Hematopoietic multipotent progenitor cell treated with erythropoietin and hydrocortisone succinate and interleukin-3 and kit ligand, for 4 days (in vitro differentiated cells): ENCODE data around the gene APOL2.
"Not testable (repeated sequence)": the region's sequence is repeated elsewhere in the genome, so short reads cannot be mapped to it uniquely, and the experiment has no call there.

Source experiments
- DNase-seq: peaks from one replicate; pipeline ENCODE4 v3.0.0-alpha.2; 2015

The APOL2 gene

DNA sequence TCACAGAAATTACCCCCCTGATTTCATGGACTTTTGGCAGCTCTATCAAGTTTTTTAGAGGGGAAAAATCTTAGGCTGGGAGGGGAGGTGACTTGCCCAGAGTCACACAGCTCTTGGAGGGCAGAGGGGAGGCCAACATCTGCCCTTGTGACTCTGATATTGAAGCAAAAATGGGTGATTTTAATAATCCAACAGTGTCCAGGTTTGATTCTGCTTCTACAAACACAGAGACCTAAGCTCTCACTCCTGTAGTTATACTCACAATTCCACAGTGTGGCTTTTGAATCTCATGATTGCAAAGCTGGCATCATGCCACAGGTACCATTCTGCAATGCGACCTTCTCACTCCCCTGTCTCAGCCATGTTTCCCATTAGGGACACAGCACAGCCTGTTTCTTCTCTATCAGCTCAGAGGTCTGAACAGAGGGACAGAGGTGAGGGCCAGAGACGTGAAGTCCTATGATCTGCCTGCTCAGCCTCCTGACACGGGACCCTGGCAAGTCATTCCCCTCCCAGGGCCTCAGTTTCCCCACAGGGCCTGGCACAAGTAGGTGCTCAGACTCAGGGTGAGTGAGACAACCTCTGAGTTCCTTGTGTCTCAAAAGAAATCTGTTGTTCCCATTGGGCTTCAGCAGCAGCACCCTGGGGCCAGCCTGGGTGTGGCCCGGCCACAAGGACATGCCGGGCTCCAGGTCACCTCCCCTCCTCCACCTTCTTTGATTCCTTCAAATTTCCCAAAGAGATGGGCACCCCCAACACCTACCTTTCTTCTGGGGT lies 766 bp downstream of the APOL2 start:
- peak; percentile 50 for DNase-seq

DNA sequence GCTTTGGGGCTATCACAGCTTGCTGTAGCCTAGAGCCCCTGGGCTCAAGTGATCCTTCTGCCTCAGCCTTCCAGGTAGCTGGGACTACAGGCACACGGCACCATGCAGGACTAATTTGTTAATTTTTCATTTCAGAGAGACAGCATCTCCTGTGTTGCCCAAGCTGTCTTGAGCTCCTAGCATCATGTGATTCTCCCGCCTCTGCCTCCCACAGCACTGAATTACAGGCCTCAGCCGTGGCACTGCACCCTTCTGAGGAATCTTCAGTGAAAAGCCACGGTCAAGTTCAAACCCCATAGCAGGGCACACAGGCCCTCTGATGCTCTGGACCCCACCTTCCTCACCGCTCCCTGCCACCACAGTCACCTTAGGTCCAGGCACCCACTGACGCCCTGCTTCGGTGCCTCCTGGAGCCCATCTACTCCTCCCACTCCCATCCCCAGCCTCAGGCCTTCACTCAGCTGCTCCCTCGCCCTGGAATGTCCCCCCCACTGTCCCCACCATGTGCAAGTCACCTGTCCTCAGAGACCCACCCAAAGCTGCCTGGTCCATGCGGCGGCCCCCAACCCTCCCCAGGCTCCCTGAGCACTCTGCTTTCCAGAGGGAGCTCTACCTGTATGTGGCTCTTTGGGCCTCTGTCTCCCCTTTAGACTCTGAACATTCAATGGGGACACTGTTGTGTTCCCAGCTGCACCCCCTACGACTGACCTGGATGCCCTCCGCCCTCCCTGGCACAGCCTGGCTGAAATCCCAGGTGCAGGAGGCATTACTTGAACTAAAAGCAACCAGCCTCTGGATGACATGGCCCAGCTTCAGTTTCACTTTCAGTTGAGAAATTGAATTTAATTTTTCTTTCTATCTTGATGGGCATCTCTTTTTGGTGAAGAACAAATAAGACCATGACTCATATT lies 1.6 kb downstream of the APOL2 start:
- DNase-seq: peak; percentile 43

DNA sequence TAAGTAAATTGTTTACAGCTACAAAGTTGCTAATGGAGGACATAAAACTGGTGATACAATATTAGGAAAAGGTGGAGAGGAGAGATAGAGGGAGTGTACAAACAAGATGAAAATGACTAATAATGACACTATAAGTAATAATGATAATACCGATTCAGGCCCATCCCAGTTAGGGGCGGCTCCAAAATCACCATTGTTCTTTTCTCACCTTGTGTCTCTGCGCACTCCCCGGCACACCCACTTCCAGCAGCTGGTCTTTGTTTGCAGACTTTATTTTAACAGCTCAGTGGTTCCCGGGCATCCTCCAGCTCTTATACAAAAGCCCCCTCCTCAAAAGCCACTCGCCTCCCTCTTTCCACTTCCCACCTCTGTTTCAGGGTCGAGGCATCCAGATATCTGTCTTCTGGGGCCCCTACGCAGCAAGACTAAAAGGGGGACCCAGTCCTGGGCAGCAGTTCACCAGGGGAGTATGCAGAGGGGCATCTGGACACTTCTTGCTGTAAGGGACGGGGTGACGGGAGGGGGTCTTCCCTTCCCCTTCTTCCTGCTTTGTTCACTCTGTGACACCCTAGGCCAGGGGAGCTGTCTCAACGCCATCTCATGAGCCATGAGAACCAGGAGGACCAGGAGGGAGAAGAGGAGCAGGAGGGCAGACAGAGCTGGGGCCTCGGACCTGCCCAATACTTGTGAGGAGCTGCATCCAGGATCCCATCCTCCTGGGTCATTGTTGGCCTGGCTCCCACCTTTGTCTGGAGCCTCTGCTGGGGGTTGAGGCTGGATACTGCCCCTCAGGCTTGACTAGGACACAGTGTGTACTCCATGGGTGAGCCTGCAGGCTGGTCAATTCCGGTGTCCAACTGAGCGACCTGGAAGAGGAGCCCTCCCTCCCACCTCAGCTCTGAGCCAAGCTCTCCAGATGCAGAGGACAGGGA lies 2.7 kb downstream of the APOL2 start:
- DNase-seq: no peak

DNA sequence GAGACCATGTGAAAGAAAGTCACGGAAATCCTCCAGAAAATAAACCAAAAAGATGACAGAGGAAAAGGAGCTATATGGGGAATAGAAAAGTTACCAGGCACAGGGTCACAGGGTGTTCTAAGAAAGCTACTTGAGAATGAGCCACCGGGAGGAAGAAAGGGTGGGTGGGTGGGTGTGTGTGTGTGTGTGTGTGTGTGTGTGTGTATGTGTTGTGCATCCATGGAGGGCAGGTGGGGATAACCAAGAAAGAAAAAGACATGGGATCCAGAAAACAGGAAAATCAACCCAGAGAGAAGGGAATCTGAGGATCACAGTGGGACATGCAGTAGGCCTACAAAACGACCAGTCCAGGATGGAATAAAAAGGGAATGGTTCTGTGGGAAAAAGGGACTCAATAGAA lies 3.7 kb downstream of the APOL2 start:
- DNase-seq: no peak

DNA sequence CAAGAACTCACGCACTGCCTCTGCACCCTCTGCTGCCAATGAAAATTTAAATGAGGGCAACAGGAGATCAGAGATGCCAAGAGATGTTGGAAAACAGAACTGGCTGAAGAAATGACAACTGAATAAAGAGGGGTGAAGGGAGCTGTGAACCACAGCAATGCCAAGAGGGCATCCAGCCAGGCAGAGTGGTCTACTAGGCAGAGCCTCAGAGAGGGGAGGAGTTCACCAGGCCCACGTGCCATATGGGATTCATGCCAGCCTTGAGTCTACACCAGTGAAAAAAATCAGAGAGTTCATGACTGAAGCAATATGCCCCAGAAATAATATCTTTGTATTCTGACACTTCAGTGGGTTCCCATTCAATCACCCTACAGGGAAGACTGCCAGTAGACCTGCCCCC lies 4.4 kb downstream of the APOL2 start:
- DNase-seq: no peak

DNA sequence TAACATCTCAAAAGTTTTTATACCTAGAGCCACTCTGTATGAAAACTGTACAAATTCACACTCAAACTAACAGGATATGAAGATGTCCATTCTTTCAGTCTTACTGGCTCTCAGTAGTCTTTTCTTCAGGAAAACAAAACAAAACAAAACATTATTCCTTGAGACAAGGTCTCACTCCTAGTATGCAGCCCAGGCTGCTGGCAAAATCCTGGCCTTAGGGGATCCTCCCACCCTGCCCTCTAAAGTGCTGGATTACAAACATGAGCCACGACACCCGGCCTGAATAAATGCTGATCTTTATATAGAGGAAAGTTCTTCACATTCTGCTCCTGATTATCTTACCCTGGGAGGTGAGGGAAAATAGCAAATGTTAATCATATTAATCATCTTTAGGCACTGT lies 5.1 kb downstream of the APOL2 start:
- DNase-seq: no peak

DNA sequence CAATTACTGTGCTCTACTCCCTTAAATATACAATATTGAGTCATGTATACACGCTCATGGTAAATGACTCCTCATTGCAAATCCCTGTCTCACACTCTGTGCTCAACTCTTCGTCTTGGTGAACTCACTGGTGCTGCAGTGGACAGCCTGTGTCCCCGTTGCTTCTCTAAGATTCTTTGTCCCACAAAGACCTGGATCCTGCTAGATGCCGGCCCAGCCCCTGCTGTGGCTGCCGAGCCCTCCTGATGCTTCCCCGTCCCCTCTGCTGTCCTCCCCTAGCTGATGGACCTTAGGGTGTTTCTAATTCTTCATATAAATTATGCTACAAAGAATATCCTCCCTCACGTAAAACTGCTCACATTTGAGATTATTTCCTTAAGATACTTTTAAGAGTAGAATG lies 5.5 kb downstream of the APOL2 start:
- DNase-seq: no peak

DNA sequence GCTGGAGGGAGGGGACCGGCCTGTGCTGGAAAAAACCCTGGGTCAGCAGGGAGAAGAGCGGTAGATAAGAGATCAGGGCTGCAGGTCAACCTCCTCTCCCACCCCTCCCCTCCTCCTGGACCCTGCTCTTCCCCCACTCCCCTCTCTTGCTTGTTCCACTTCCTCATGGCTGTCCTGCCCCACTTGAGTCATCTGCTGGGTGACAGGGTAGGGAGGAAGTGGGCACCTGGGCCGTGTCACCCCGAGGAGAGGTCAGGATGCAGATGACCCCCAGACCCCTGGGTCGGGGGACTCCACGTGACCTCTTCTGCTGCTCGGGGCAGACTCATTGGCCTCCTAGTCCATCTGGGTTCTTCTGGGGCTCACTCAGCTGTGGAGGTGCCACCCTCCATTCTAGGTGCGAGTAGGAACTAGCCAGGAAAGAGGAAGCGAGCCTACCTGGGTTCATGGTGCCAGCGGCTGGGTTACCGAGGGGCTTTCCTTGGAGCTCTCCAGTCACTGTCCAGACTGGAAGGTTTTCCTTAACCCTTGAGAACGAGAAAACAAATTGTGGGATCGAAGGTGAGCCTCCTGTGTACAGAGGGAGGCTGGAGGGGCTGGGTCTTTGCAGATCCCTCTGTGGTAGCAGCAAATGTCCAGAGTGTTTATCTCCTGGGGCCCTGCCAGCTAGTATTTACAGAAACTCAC lies 6.5 kb downstream of the APOL2 start:
- no peak for DNase-seq

DNA sequence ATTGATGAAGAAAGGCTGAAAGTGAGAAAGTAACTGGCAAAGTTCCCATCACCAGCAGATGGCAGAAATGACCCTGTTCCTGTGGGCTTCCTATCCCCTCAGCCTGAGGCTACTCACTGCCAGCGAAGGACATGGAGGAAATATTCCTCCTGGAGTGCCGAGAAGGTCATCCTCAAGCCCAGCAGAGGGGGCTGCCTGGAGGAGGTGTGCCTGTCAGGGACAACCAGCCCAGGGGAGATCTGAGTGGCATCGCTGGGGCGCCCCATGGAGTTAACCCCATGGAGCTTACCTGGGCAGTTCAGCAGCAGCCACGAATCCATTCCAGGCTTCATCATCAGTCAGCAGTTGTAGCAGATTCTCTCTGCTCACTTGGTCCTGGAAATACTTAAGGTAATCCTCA lies 8.3 kb downstream of the APOL2 start:
- DNase-seq: not testable (repeated sequence)

DNA sequence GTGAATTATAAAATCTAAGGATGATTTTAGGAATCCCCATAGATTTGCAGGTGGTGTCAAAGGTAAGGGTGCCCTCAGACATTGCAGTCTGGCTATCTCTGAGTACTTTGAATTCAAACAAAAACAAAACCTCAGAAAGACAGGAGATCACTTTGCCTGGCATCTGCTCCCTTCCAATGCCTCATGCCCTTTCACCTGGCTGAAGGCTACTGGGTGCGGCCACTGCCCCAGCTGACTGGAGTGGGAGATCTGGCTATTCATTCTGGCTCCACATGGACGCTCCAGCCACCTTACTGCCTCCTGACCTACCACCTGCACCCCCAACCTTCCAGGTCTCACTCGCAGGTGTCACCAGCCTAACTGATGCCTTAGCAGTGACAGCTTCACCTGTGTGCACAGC lies 9.7 kb downstream of the APOL2 start:
- DNase-seq: not testable (repeated sequence)

DNA sequence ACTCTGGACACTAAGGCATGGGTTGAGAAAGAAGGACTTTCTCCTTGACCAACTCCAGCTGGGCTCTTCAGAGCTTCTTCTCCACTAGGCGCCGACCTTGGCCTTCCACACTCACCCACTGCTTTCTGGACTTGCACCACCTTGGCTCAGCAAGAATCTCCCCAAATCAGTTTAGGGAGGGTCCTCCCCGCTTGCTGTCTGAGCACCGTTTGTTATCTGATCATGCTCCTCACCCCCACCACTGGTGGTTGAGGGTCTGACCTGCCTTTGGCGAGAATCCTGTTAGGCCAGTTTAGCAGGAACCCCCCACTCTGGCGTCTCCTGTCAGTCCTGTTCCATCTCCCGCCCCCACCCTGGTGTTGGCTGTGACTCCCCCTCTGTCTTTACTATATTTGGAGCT lies 10.4 kb downstream of the APOL2 start:
- DNase-seq: no peak

DNA sequence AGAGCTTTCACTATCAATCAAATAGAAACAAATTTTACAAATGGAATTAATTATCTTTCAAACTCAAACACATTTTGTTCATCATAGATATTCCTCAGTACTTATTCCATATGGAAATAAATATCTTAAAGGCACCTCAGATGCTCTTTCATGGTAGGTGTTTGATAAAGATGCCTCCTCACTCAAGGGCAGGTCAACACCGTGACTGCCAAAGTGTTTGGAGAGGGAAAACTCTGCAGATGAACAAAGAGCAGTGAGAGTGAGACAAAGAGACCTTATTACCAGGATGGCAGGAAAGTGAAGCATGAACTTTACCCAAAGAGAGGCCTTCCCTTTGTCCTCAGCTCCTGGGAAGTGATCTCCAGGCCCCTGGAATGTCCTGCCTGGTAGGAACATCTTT lies 11.0 kb downstream of the APOL2 start:
- DNase-seq: not testable (repeated sequence)

DNA sequence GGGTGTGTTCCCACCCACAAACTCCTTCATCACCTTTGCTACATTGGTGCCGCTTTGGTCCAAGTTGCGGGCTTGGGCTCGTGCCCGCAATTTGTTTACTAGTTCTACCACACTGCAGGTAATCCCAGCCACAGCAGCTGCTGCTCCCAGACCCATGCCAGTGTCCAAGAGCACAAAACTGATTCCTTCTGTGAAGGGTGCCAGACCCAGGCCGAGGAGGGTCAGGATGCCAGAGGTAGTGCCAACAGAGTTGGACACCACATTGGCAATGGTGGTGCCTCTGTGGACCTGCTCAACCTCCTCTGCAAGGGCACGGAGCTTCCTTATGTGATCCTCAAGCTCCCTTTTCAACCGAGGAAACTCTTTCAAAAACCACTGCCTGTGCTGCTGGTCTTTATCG lies 11.5 kb downstream of the APOL2 start:
- DNase-seq: no peak

DNA sequence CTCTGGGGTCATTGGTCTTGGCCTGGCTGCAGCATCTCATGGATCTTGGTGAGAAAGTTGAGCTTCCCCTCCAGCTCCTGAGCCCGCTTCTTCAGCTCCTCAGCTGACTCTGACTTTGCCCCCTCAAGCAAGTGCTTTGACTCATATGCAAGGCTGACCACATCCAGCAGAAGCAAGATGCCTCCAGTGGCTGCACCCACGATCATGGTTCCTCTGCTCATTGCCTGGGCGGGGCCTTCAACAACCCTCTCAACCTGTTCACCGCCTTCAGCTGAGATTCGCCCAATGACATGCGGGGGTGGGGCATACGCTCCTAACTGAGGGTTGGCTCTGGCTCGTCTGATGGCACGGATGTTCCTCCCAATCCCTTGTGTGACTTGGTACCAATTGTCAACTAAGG lies 11.9 kb downstream of the APOL2 start:
- DNase-seq: no peak

DNA sequence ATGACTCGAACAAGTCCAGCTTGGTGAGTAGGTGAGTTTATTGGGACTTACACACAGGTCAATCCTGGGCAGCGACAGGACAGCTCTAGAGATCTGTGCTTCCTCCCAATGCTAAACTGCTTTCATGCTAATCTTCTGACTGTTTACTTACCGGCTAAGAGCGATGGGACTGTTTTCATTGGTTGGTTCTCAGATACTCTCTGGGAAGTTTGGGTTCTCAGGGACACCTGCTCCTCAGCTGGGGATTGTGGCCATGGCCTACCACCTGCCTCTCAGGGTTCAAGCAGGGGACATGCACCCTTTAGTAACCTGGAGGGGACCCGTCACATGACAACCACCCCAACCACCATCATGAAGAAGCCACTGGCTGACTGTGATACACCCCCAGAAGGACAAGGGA lies 13.1 kb downstream of the APOL2 start:
- no peak for DNase-seq

DNA sequence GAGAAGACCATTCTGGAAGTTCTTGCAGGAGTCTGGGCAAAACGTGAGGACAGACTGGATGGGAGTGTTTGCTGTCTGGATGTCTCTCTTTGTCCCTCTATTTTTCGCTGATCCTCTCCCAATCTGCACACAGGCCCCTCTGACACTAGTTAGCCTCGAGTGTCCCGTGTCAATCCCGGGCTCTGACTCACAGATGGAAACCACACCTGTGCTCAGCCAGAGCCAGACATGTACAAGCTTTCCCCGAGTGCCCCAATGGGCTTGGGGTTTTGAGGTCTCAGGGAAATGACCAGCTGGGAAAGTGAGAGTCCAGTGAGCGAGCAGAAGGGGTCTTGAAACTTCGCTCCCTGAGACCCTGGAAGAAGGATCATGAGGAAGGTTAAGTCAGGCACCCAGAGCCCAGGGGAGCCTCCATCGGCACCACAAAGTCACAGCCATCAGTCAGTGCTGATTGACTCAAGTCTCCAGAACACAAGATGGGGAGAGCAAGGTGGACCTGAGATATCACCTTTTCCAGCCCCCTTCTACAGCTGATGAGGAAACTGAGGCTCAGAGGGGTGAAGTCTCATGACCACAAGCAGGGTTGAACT lies 13.9 kb downstream of the APOL2 start:
- DNase-seq: no peak

DNA sequence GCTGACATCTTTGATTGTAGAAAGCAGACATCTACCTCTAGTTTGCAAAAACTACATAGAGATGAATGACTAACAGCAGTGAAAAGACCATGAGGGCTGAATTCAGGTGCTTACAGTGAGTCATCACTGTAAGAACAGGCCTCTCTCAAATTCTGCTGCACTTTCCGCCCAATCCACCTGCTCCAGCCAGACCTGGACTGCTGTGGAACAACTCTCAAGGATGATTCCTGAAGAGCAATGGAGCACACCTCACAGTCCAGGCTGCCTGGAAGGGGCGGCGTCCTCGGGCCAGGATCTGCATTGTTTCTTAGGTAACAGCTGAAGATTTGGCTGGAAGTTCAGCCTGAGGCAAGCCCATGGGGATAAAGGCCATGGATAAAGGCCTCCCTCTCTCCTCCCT lies 15.1 kb downstream of the APOL2 start:
- no peak for DNase-seq

DNA sequence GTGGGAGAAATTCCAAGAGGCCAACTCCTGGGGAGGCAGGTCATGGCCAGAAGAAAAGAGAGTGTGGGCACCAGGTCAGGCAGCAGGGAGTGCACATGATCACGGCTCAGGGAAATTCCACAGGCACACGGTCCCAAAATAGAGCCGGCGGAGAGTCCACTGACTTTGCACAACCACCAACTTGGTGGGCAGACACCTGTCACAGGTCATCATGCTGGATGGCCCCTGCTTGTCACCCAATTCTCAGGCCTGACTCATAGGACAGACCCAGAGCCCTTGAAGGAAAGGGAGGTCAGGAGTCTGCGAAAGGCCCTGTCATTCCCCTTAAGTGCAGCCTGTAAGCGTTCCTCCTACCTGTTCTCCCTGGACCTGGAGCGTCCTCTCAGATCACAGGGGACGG lies 15.8 kb downstream of the APOL2 start:
- no peak for DNase-seq

DNA sequence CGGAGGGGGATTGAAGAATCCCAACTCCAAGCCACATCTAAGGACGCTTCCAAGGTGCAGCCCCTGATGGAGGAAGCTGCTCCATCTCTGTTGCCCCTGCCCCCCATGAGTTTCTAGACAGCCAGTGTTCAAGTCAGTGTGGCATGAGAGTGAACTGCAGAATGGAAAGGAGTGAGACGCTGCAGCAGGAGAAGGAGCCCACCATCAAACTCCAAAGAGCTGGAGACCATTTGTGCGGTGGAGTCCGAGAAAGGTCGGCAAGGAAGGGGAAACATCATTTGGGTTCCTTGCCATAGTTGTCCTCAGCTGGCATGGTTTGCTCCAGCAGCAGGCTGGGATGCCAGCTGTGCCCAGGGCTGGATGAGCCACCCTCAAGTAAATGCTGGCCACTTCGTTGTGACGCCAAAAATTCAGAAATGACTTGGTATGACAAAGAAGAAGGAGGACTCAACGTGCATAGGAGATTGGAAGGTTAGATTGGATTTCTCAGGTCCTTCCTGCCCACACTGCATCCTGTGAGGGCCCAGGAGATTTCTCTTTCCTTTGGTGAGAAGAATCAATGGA lies 16.4 kb downstream of the APOL2 start:
- DNase-seq: no peak

DNA sequence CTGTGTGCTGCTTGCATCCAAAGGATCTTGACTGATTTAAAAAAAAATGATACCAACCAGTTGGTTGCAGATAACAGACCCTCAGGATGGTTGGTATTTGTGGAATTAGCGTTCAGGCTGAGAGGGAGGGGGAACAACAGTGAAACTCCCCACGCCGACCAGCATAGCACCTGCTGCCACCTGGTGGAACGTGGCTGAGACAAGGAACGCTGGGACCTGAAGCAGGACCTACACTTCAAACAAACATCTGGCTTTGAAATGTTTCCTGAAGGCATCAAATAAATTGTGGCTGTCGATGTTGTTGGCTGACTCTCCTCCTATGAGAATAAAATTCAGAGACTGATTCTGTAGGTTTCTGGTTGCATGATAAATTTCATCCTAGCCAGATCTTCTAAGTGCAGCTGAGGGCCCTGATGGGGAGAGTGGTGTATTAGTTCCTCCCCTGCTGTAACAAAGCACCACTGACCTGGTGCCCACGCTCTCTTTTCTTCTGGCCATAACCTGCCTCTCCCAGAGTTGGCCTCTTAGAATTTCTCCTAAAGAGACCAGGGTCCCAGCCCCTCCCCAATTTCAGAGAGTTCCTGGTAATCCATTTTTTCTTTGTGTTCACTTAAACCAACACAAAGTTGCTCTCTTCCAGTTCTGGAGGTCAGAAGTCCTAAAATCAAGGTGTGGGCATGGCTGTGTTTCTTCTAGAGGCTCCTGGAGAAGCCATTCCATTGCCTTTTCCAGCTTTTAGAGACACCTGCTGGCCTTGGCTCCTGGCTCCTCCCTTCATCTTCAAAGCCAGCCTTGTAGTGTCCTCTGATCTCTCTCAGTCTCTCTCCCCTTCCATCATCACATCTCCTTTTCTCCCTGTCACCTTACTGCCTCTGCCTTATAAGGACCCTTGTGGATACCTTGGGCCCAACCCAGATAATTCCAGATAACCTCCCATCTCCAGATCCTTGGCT lies 17.3 kb downstream of the APOL2 start:
- peak; percentile 73 for DNase-seq
